ENCODE measurements around the gene MYRF.

The MYRF gene

DNA sequence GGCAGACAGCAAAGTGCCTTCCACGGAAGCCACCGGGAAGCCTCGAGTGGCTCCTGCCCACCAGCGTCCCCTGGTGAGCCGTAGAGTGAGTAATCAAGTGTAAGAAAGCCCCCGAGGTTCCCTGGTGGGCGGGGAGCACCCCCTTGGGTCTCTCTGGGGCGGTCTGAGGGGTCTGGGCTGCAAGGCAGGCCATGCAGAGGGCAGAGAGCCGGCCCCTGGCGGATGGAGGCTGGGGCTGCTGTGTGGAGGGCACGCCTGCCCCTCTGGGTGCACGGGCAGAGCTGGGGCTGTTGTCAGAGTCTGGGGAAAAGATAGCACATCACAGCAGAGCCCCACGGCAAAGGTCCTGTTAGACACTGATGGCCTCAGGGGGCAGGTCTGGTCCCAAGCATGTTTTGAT lies 25.7 kb upstream of the MYRF start:
- DNase-seq (ENCODE audit: low spot score), result no peak
- in situ Hi-C loops (cut with MboI; ENCODE audit: low pct_unique_long_range_greater_than_20kb, low sequenced_read_pairs, unreplicated experiment), result no loop called here
- TF ChIP-seq CTCF (IDR thresholded peaks at IDR 0.05; ENCODE audit: extremely low read depth, insufficient read depth, missing control alignments), result no peak

DNA sequence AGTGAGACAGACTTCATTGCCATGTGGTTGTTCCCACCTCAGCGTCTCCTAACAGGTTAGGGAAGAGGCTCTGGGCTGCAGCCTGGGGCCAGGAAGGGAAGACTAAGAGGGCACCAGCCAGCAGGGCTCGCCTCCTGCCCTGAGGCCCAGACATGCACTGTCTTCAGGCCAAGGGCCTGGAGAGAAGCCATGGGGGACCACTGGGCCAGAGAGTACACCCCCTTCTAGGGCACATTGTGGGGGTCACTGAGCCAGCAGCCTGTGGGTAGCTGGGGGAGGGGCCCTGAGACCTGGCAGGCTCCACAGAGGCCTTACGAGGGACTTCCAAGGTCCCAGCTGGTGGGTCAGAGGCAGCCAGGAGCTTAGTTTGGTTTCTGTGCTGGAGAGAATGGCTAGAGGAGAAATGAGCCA lies 25.0 kb upstream of the MYRF start:
- no peak for DNase-seq (ENCODE audit: low spot score)
- in situ Hi-C loops (cut with MboI; ENCODE audit: low pct_unique_long_range_greater_than_20kb, low sequenced_read_pairs, unreplicated experiment), result no loop called here
- TF ChIP-seq CTCF (IDR thresholded peaks at IDR 0.05; ENCODE audit: extremely low read depth, insufficient read depth, missing control alignments), result no peak

GRCh38 chr11:61728066-61728939 lies 24.1 kb upstream of the MYRF start:
- peak; percentile 60 for DNase-seq (ENCODE audit: low spot score)
- TF ChIP-seq CTCF (IDR thresholded peaks at IDR 0.05; ENCODE audit: extremely low read depth, insufficient read depth, missing control alignments), result peak; percentile 17
- in situ Hi-C loops (cut with MboI; ENCODE audit: low pct_unique_long_range_greater_than_20kb, low sequenced_read_pairs, unreplicated experiment), result no loop called here

DNA sequence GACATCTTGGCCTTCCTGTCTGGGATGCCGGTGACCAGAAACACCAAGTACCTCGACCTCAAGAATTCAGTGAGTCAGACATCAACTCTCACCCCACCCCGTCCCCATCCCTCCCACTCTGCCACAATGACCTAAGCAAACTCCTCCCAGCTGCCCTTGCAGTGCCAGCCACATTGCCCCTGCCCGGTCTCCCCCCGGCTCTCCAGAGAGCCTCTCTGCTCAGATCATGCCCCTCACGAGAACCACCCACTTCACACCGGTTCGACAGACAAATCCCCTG lies 23.6 kb upstream of the MYRF start:
- in situ Hi-C loops (cut with MboI; ENCODE audit: low pct_unique_long_range_greater_than_20kb, low sequenced_read_pairs, unreplicated experiment), result no loop called here
- TF ChIP-seq CTCF (IDR thresholded peaks at IDR 0.05; ENCODE audit: extremely low read depth, insufficient read depth, missing control alignments), result no peak
- DNase-seq (ENCODE audit: low spot score), result peak; percentile 56

DNA sequence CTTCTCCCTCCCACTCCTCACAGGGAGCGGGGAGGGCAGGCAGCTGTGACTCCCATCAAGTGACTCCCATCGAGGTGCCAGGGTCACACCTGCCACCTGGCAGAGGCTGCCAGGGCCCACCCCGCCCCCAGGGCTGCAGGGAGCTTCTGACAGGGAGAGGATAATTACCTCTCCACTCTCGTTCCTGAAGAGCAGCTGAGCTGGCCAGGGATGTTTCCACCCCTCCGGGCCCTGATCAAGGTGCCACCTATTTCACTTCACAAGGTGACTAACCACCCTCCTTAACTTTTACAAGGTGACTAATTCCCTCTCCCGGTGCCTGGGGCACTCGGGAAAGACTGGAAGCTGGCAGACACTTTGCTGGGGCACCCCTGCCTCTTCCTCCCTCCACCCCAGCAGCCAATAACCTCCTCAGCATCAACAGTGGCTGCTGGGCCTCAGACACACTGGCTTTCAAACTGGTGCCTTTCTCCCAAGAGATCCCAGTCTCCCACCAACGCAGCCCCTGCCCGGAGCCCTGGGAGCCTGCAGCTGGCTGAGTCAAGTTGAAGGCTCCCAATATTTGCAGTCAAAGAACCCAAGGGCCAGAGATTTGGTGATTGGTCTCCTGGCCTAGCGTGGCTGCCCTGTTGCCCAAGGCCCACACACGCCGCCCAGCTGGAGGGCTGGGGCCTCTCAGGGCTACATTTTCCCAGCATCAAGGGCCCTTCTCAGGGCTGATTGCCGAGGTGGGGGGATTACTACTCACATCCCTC lies 22.0 kb upstream of the MYRF start:
- no peak for DNase-seq (ENCODE audit: low spot score)
- no peak for TF ChIP-seq CTCF (IDR thresholded peaks at IDR 0.05; ENCODE audit: extremely low read depth, insufficient read depth, missing control alignments)
- in situ Hi-C loops (cut with MboI; ENCODE audit: low pct_unique_long_range_greater_than_20kb, low sequenced_read_pairs, unreplicated experiment), result no loop called here

- DNase-seq (ENCODE audit: low spot score), result no peak
- TF ChIP-seq CTCF (IDR thresholded peaks at IDR 0.05; ENCODE audit: extremely low read depth, insufficient read depth, missing control alignments), result no peak
- in situ Hi-C loops (cut with MboI; ENCODE audit: low pct_unique_long_range_greater_than_20kb, low sequenced_read_pairs, unreplicated experiment), result no loop called here
These were observed 21.1 kb upstream of the MYRF start for GRCh38 chr11:61731211-61731951.
